K562 (cell line): Measurements from ENCODE around the gene OSBPL10.

Experiments used
- CTCF ChIP-seq, 3 experiments: IDR thresholded peaks in 2 of 3; conservative IDR thresholded peaks in 1 of 3; 2 replicates each; pipeline ENCODE4 v1.5.1; 2011 to 2012; ENCODE audit warnings: low read length in 3 of 3, mild to moderate bottlenecking in 3 of 3, control low read depth in 2 of 3, improper control_type of control experiment in 1 of 3, inconsistent platforms in 1 of 3, low read depth in 1 of 3, mixed read lengths in 1 of 3, moderate library complexity in 1 of 3; ENCODE audit not compliant: insufficient read depth in 2 of 3
- ELF1 ChIP-seq: fragments of 200-800 bp; sonication (Bioruptor generic); IDR thresholded peaks from 2 replicates; pipeline ENCODE4 v1.6.1; 2016; ENCODE audit warnings: missing genetic modification characterization, missing compliant biosample characterization
- JUNB ChIP-seq: fragments of 450-650 bp; formaldehyde crosslinking; conservative IDR thresholded peaks from 2 replicates; pipeline ENCODE4 v1.4.0; 2020; ENCODE audit warnings: mild to moderate bottlenecking
- POLR2A ChIP-seq: fragments of 450-650 bp; conservative IDR thresholded peaks from 2 replicates; pipeline ENCODE4 v1.6.1; 2016
- PTRF ChIP-seq: fragments of 450-650 bp; IDR thresholded peaks from 2 replicates; pipeline ENCODE4 v1.6.1; 2016; ENCODE audit warnings: mild to moderate bottlenecking, missing genetic modification characterization, missing compliant biosample characterization
- REST ChIP-seq, 2 experiments: fragments of 450-650 bp; formaldehyde crosslinking in 1 of 2; IDR thresholded peaks; 2 replicates each; pipeline versions ENCODE4 v1.4.0 to v1.6.1; 2014 to 2020; ENCODE audit warnings: mild to moderate bottlenecking in 2 of 2, borderline replicate concordance in 1 of 2, low read depth in 1 of 2
- SMARCB1 ChIP-seq: IDR thresholded peaks from 2 replicates; pipeline ENCODE4 v1.6.1; 2011; ENCODE audit warnings: improper control_type of control experiment, low read depth; ENCODE audit not compliant: insufficient read length
- TEAD2 ChIP-seq: fragments of 450-650 bp; IDR thresholded peaks from 2 replicates; pipeline ENCODE4 v1.6.1; 2016; ENCODE audit warnings: missing genetic modification characterization, control low read depth, missing compliant biosample characterization
- ZBTB26 ChIP-seq: fragments of 450-650 bp; formaldehyde crosslinking; IDR thresholded peaks from 2 replicates; pipeline ENCODE4 v1.4.0; 2022; ENCODE audit warnings: missing genetic modification characterization

- TF ChIP-seq REST (IDR thresholded peaks at IDR 0.05; ENCODE audit: borderline replicate concordance) (no peak), REST (CRISPR knock-in tag; IDR thresholded peaks at IDR 0.05; ENCODE audit: low read depth) (no peak), TEAD2 (tag) (no peak), ZBTB26 (CRISPR knock-in tag) (no peak), ELF1 (no peak), JUNB (CRISPR knock-in tag) (no peak), SMARCB1 (no peak), PTRF (tag) (no peak), POLR2A (no peak), CTCF (IDR thresholded peaks at IDR 0.05 in 2 of 3, conservative IDR thresholded peaks at IDR 0.05 in 1 of 3; ENCODE audit: insufficient read depth in 2 of 3, low read depth in 1 of 3, low read length in 3 of 3) (no peak)
Observed at GRCh38 chr3:31819441-31819840, 161.6 kb downstream of the OSBPL10 start.
